Colon (tissue), 2 donors: ENCODE data around the gene PYGO1.
"Not testable (repeated sequence)": the region's sequence is repeated elsewhere in the genome, so short reads cannot be mapped to it uniquely, and the experiment has no call there.

ENCODE experiments used
- FAIRE-seq: peaks from 2 replicates; lab custom pipeline; 2012; peaks lifted over from hg19 to GRCh38; lab: Jason Lieb, UNC
- donor health status: control.
- donor health status: control.

The PYGO1 gene

DNA sequence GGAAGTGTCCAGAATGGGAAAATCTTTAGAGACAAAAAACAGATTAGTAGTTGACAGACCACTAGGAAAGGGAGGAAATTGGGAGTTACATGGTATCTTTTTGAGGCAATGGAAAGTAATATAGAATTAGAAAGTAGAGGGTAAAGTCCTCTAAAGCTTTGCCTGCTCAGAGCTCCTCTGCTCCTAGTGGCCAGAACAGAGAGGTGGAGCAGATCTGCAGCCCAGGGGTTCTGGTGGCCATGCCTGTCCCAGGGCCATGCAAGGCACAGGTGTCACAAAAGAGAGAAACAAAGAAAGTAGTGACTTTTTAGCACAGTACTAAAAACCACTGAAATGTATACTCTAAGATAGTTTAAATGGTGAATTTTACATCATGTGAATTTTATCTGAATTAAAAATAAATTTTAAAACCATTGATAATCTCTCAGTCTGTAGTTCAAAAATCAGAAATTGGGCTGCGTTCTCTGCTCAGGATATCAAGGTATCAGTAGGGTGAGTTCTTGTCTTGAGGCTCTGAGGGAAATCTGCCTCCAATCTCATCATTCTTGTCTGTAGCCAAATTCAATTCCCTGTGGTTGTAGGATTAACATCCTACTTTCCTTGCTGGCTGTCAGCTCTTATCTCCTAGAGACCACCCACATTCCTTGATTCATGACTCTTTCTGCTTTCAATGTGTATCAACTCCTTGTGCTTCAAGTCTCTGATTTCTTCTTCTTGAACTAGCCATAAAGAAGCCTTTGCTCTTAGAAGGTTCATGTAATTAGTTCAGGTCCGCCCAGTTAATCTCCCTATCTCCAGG is 23.6 kb downstream of the PYGO1 start:
- no peak for FAIRE-seq

- FAIRE-seq = no peak
Measured at GRCh38 chr15:55562601-55563000, 25.5 kb downstream of the PYGO1 start.

- FAIRE-seq = no peak
Measured at GRCh38 chr15:55555089-55555488, 33.1 kb downstream of the PYGO1 start.

DNA sequence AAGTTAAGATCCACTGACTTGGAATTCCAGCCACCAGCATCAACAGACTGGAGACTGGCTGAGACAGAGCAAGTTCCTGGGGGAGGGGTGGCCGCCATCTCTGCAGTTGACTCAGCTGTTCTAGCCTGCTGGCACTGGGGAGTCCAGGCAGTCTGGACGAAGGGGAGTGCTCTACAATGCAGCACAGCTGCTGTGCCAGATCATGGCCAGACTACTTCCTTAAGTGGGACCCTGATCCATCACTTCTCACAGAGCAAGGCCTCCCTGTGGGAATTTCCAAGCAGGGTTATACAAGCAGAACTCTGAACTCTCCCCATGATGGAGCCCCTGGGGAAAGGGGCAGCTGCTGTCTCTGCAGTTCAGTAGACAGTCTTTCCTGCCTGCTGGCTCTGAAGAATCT is 35.2 kb downstream of the PYGO1 start:
- no peak for FAIRE-seq

GRCh38 chr15:55552451-55552850 is 35.7 kb downstream of the PYGO1 start:
- FAIRE-seq = no peak

- FAIRE-seq = no peak
Measured at GRCh38 chr15:55549305-55549704, 38.8 kb downstream of the PYGO1 start.

DNA sequence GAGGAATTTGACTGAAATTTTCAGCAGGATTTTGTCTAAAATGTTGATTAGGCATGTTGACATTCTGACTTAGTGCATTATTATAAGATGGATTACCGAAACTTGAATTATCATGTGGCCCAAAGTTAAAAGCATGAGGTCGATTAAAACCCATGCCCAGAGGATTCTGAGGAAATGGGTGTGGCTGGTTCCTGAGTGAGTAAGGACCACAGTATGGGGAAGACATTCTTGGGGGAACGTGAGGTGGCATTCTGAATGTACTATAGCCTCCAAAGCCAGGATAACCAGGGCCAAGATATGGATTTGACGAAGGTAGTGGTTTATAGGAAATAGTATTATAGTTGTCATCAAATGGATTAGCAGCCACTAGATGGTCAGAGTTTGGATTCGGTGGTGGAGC is 41.4 kb downstream of the PYGO1 start:
- no peak for FAIRE-seq

DNA sequence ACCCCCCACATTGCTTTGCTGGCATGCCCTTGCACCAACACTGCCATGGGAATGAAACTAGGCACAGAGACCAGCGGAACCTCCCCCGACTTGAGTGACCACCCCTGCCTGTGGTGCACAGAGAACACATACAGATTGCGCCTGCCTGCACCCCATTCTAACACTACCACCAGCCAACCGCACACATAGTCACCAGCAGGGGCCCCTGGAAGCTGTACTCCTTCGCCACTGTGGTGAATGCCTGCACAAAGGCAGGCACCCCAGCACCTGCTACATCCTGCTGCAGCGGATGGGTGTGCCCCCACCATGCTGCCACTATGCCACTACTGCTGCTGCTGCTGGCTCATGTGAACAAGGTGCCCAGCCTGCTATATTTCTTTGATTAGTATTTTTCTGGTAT is 52.7 kb downstream of the PYGO1 start:
- FAIRE-seq = no peak

DNA sequence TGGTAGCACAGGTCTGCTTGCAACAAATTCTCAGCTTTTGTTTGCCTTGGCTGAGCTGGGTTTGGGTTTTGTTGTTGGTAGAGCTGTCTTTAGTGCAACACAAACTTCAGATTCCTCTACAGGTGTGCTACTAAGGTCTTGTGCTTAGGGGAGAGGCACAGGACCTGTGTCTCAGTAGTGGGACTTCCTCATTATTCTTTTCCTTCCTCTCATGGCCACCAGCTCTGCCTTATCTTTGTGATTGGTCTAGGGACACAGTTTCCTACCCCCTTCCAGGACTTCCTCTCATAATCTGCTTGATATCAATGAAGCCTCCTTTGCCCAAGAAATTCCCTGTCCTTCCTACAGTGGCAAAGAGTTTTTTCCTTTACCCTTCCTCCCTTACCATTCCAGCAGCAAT is 55.2 kb downstream of the PYGO1 start:
- no peak for FAIRE-seq

DNA sequence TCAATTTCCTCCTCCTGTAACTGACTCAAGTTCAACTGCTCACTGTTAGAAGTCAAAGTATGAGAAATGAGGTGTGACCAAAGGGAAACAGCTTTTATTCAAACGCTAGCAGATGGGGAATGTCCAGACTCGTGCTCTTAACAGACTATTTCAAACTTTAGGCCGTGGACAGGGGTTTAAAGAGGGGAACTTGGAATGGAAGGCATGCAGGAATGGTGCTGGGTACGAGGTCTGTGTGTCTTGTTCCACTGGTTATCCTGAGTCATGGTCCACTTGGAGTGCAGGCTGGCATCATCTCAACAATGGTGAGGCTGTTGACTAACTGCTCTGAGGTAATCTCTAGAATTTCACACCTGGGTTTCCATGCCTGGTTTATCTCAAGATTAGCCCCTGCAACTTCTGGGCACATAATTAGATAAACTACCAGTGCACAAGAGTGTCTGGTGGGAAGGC is 57.3 kb downstream of the PYGO1 start:
- no peak for FAIRE-seq

- no peak for FAIRE-seq
Measured at GRCh38 chr15:55528812-55529211, 59.3 kb downstream of the PYGO1 start.

GRCh38 chr15:55527150-55527549 is 61.0 kb downstream of the PYGO1 start:
- no peak for FAIRE-seq

DNA sequence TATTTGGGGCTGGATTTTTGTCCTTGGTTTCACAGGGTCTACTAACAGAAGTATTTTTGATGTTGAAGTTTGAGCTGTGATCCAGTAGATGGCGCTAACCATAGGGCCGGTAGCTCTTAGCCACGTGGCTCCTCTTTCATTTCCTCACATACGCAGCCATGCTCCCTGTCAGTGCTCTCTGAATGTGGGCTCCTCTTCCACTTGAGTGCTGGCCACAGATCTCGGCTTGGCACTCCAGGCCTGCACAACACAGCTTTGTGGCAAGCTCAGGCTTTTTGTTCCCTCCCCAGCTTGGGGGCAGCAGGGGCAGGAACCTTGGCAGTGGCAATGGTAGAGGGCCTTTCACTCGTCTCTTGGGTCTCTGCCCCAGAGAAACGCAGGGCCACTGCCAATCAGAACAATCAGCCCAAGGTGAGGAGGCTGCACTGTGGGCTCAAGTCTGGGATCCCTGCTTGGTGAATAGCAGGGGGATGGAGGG is 61.5 kb downstream of the PYGO1 start:
- FAIRE-seq = no peak

- FAIRE-seq = no peak
Measured at GRCh38 chr15:55522742-55523450, 65.2 kb downstream of the PYGO1 start.

DNA sequence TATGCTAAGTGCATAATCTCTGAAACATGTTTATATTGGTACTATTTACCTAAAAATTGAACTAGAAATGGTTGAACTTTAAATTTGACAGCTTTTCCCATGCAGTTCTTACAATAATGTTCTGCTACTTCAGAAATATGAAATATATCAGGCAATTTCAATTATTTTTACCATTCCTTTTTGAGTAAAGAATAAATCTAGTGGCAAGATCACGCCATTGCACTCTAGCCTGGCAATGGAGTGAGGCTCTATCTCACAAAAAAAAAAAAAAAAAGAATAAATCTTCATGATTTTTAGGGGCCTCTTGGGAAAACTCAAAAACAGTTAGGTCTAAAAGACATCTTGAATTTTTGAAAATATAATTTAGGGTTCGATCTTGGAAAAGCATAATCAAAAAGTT is 69.5 kb downstream of the PYGO1 start:
- FAIRE-seq = no peak

DNA sequence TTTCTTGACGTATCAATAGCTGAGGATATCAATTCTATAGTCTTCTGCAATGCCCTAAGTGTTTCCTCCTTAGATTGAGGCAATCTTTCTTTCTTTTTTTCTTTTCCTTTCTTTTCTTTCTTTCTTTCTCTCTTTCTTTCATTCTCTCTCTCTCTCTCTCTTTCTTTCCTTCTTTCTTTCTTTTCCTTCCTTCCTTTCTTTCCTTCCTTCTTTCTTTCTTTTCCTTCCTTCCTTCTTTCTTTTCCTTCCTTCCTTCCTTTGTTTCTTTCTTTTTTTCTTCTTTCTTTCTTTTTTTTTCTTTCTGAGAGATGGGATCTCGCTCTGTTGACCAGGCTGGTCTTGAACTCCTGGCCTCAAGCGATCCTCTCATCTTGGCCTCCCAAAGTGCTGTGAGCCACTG is 70.1 kb downstream of the PYGO1 start:
- FAIRE-seq = no peak

DNA sequence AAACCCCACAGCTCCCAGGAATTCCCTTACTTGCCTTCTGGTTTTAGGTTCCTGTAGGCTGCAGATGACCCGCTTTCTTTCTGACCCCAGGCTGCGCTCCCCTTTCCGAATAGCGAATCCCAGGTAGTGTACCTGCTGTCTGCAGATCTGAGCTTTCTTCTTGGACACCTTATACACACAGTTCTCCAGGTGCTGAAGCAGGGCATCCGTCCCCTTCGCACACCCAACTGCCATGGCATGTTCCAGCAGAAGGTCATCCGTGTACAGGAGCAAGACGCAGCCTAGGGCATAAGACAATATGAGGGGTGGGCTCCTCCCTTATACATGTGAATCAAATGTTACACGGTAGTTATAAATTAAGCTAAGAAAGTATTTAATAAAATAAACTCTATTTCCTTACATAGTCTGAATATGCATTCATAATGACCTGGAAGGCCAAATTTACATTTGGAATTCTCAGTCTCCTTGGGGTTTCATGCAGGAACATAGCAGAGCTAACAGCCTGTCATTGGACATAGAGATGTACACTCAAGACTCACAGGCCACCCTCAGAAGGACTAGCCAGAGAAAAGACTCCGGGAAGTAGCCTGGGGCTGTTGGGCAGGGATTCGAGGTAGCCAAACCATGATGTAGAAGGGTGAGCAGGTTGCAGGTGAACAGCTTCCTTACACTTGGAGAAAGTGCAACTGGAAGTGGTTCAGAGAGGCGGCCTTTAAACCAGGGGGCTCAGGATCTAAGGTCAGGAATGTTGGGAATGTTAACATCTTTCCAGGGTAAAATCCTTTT is 72.0 kb downstream of the PYGO1 start:
- FAIRE-seq = no peak

DNA sequence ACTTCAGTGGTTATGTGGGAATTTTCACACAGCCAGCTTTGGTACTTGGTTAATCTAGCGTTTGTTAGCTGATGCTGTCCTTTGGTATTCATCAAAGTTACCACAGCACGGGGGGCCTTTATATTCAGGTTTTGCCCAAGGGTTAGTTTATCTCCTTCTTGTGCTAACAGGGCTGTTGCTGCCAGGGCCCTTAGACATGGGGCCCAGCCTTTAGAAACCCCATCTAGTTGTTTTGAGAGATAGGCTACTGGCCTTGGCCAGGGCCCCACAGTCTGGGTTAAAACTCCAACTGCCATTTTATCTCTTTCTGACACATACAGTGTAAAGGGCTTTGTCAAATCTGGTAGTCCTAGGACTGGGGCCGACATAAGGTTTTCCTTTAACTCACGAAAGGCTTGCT is 72.7 kb downstream of the PYGO1 start:
- FAIRE-seq = no peak

DNA sequence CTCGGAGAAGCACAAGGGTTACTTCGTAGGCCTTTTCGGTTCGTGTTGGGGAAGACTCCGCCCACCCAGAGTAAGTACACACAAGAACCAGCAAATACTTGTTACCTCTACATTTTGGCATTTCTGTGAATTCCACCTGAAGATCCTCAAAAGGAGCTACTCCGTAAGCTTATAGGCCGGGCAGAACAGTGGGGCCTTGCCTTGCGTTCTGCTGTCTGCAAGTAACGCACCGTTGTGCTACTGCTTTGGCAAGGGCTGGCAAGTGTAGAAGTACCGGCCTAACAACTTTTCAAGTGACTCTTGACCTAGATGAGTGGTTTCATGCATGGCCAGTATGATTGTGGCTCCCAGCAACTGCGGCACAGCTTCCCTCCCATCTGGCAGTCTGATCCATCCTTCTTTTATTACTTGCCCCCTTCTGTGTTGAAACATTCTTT is 73.7 kb downstream of the PYGO1 start:
- FAIRE-seq = no peak

GRCh38 chr15:55513621-55514413 is 74.3 kb downstream of the PYGO1 start:
- not testable (repeated sequence) for FAIRE-seq

GRCh38 chr15:55513152-55513551 is 75.0 kb downstream of the PYGO1 start:
- no peak for FAIRE-seq

GRCh38 chr15:55507567-55507966 is 80.6 kb downstream of the PYGO1 start:
- FAIRE-seq = no peak
